ENCODE data around the gene TFCP2.
"Not testable (repeated sequence)": the region's sequence is repeated elsewhere in the genome, so short reads cannot be mapped to it uniquely, and the experiment has no call there.

The TFCP2 gene

GRCh38 chr12:51078346-51078745 is 94.6 kb downstream of the TFCP2 start:
- DNase-seq, result not testable (repeated sequence)

- DNase-seq, result no peak
Observed at GRCh38 chr12:51077930-51078329, 95.0 kb downstream of the TFCP2 start.

- DNase-seq, result no peak
Observed at GRCh38 chr12:51076236-51076930, 96.6 kb downstream of the TFCP2 start.

- DNase-seq, result no peak
Observed at GRCh38 chr12:51075390-51075789, 97.5 kb downstream of the TFCP2 start.

GRCh38 chr12:51071663-51072062 is 101.3 kb downstream of the TFCP2 start:
- no peak for DNase-seq

GRCh38 chr12:51070004-51070403 is 102.9 kb downstream of the TFCP2 start:
- no peak for DNase-seq

GRCh38 chr12:51067771-51068170 is 105.2 kb downstream of the TFCP2 start:
- no peak for DNase-seq

- no peak for DNase-seq
Observed at GRCh38 chr12:51067229-51067628, 105.7 kb downstream of the TFCP2 start.

- DNase-seq, result no peak
Observed at GRCh38 chr12:51065530-51065929, 107.4 kb downstream of the TFCP2 start.

- no peak for DNase-seq
Observed at GRCh38 chr12:51062631-51063397, 110.1 kb downstream of the TFCP2 start.

- DNase-seq, result no peak
Observed at GRCh38 chr12:51059086-51059485, 113.8 kb downstream of the TFCP2 start.

- DNase-seq, result no peak
Observed at GRCh38 chr12:51056242-51056641, 116.7 kb downstream of the TFCP2 start.

- no peak for DNase-seq
Observed at GRCh38 chr12:51055060-51055459, 117.9 kb downstream of the TFCP2 start.

GRCh38 chr12:51051787-51052186 is 121.1 kb downstream of the TFCP2 start:
- no peak for DNase-seq

GRCh38 chr12:51049525-51049924 is 123.4 kb downstream of the TFCP2 start:
- no peak for DNase-seq

GRCh38 chr12:51048661-51049251 is 124.2 kb downstream of the TFCP2 start:
- no peak for DNase-seq

GRCh38 chr12:51047655-51048540 is 125.0 kb downstream of the TFCP2 start, which contains the start of gene LETMD1:
Gene LETMD1, plus strand, starts transcription at chr12:51048327. Its CDS starts 30 bp downstream, at chr12:51048357.
- peak; percentile 95 to 97 for DNase-seq
